Measurements from ENCODE around the gene RHBDL1.

- TF ChIP-seq, protein P1, sequence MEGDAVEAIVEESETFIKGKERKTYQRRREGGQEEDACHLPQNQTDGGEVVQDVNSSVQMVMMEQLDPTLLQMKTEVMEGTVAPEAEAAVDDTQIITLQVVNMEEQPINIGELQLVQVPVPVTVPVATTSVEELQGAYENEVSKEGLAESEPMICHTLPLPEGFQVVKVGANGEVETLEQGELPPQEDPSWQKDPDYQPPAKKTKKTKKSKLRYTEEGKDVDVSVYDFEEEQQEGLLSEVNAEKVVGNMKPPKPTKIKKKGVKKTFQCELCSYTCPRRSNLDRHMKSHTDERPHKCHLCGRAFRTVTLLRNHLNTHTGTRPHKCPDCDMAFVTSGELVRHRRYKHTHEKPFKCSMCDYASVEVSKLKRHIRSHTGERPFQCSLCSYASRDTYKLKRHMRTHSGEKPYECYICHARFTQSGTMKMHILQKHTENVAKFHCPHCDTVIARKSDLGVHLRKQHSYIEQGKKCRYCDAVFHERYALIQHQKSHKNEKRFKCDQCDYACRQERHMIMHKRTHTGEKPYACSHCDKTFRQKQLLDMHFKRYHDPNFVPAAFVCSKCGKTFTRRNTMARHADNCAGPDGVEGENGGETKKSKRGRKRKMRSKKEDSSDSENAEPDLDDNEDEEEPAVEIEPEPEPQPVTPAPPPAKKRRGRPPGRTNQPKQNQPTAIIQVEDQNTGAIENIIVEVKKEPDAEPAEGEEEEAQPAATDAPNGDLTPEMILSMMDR (IDR thresholded peaks at IDR 0.05) = no peak
- TF ChIP-seq POLR2A (IDR thresholded peaks at IDR 0.05) (no peak), POLR2AphosphoS5 (IDR thresholded peaks at IDR 0.05; ENCODE audit: insufficient read depth in 1 of 2, low read depth in 1 of 2) (no peak)
These were observed 8.9 kb upstream of the RHBDL1 start for GRCh38 chr16:666572-666971.

Data from vagina (tissue), 2 donors.